Measurements from ENCODE around the gene PANK2. TPM values are rescaled to one million over a fixed set of nuclear protein-coding genes. Genes with fewer than 3 reads are reported as not detected.

Gene PANK2
- total RNA-seq, 1 donor from 2014 or later: 39.7 TPM

- Mint-ChIP-seq H3K27me3 (ENCODE audit: low read depth) (no peaks in the 10 kb centered on the region), H3K27ac (ENCODE audit: unreplicated experiment) (peak overlapping the region; percentile 98), H3K4me3 (ENCODE audit: unreplicated experiment) (peak overlapping the region; percentile 91), H3K4me1 (ENCODE audit: low read depth) (peaks cover 54% of the 10 kb centered on the region), H3K36me3 (ENCODE audit: low read depth) (no peaks in the 10 kb centered on the region), H3K9me3 (ENCODE audit: low read depth) (no peaks in the 10 kb centered on the region)
- no peak for TF ChIP-seq CTCF (IDR thresholded peaks at IDR 0.05)
- no peak for DNase-seq (ENCODE audit: low spot score)
Observed at GRCh38 chr20:3890398-3890751, 1.2 kb downstream of the PANK2 start.

GRCh38 chr20:3890999-3891929, 2.1 kb downstream of the PANK2 start:
- peak overlapping the region; percentile 91 for H3K4me3 Mint-ChIP-seq (ENCODE audit: unreplicated experiment)
- no peak for DNase-seq (ENCODE audit: low spot score)
- peaks cover 61% of the 10 kb centered on the region for H3K4me1 Mint-ChIP-seq (ENCODE audit: low read depth)
- no peaks in the 10 kb centered on the region for H3K9me3 Mint-ChIP-seq (ENCODE audit: low read depth)
- no peak for TF ChIP-seq CTCF (IDR thresholded peaks at IDR 0.05)
- H3K36me3 Mint-ChIP-seq (ENCODE audit: low read depth): no peaks in the 10 kb centered on the region
- no peaks in the 10 kb centered on the region for H3K27me3 Mint-ChIP-seq (ENCODE audit: low read depth)
- peak overlapping the region; percentile 98 for H3K27ac Mint-ChIP-seq (ENCODE audit: unreplicated experiment)

- no peak for TF ChIP-seq CTCF (IDR thresholded peaks at IDR 0.05)
- no peak overlapping the region for H3K27ac Mint-ChIP-seq (ENCODE audit: unreplicated experiment)
- H3K27me3 Mint-ChIP-seq (ENCODE audit: low read depth): no peaks in the 10 kb centered on the region
- DNase-seq (ENCODE audit: low spot score): no peak
- H3K9me3 Mint-ChIP-seq (ENCODE audit: low read depth): no peaks in the 10 kb centered on the region
- no peak overlapping the region for H3K4me3 Mint-ChIP-seq (ENCODE audit: unreplicated experiment)
- peaks cover 74% of the 10 kb centered on the region for H3K4me1 Mint-ChIP-seq (ENCODE audit: low read depth)
- no peaks in the 10 kb centered on the region for H3K36me3 Mint-ChIP-seq (ENCODE audit: low read depth)
Observed at GRCh38 chr20:3894796-3895195, 5.6 kb downstream of the PANK2 start.

- H3K27ac Mint-ChIP-seq (ENCODE audit: unreplicated experiment): peak overlapping the region; percentile 32
Observed at GRCh38 chr20:3896302-3896701, 7.1 kb downstream of the PANK2 start.

More at GRCh38 chr20:3896302-3896701, 7.1 kb downstream of the PANK2 start:
- no peak for DNase-seq (ENCODE audit: low spot score)
- Mint-ChIP-seq H3K36me3 (ENCODE audit: low read depth) (no peaks in the 10 kb centered on the region), H3K27me3 (ENCODE audit: low read depth) (no peaks in the 10 kb centered on the region), H3K9me3 (ENCODE audit: low read depth) (no peaks in the 10 kb centered on the region), H3K4me3 (ENCODE audit: unreplicated experiment) (no peak overlapping the region), H3K4me1 (ENCODE audit: low read depth) (peaks cover 74% of the 10 kb centered on the region)
- TF ChIP-seq CTCF (IDR thresholded peaks at IDR 0.05): no peak
